GM12891 (cell line): ENCODE measurements around the gene TEX54.

Experiments
- POLR2A ChIP-seq: IDR thresholded peaks from 2 replicates; pipeline ENCODE4 v1.6.1; 2011; ENCODE audit warnings: low read depth, low read length, control low read depth
- POLR2AphosphoS5 ChIP-seq: IDR thresholded peaks from 2 replicates; pipeline ENCODE4 v1.6.1; 2011; ENCODE audit warnings: low read depth, low read length, control low read depth
- POU2F2 ChIP-seq: IDR thresholded peaks from 2 replicates; pipeline ENCODE4 v1.6.1; 2011; ENCODE audit warnings: low read depth, mild to moderate bottlenecking, control low read depth, low read length, moderate library complexity
- TAF1 ChIP-seq: IDR thresholded peaks from 2 replicates; pipeline ENCODE4 v1.6.1; 2011; ENCODE audit warnings: low read depth, low read length, control low read depth

GRCh38 chr11:62860835-62861563 lies 28.4 kb upstream of the TEX54 start:
- no peak for TF ChIP-seq TAF1
- TF ChIP-seq POLR2A = no peak
- TF ChIP-seq POU2F2 = no peak
- no peak for TF ChIP-seq POLR2AphosphoS5
